ENCODE data around the gene OR6B1.

- no peak for TF ChIP-seq SP1 (IDR thresholded peaks at IDR 0.05)
- no peak for TF ChIP-seq ARNT (IDR thresholded peaks at IDR 0.05)
- no peak for TF ChIP-seq BHLHE40 (IDR thresholded peaks at IDR 0.05; ENCODE audit: borderline replicate concordance)
- TF ChIP-seq ELF4 (IDR thresholded peaks at IDR 0.05): no peak
- no peak for TF ChIP-seq NFRKB (IDR thresholded peaks at IDR 0.05)
- TF ChIP-seq FOXA1 (IDR thresholded peaks at IDR 0.05): no peak
- TF ChIP-seq CTBP1 (IDR thresholded peaks at IDR 0.05; ENCODE audit: borderline replicate concordance): no peak
- no peak for TF ChIP-seq L3MBTL2 (conservative IDR thresholded peaks at IDR 0.05)
- TF ChIP-seq FOXM1 (IDR thresholded peaks at IDR 0.05; ENCODE audit: borderline replicate concordance): no peak
- TF ChIP-seq SUZ12 (IDR thresholded peaks at IDR 0.05): no peak
- no peak for TF ChIP-seq FOXK2 (IDR thresholded peaks at IDR 0.05)
- no peak for TF ChIP-seq LEF1 (IDR thresholded peaks at IDR 0.05; ENCODE audit: borderline replicate concordance)
- TF ChIP-seq HDGF (IDR thresholded peaks at IDR 0.05; ENCODE audit: borderline replicate concordance): no peak
- TF ChIP-seq TARDBP (IDR thresholded peaks at IDR 0.05): no peak
These were observed 12.6 kb upstream of the OR6B1 start for GRCh38 chr7:143987513-143987912.
